ENCODE measurements around the gene SGCA. TPM values are rescaled to one million over a fixed set of nuclear protein-coding genes. Genes with fewer than 3 reads are reported as not detected.

The SGCA gene
- total RNA-seq, 4 donors from 2014 or later, result 72.7 to 145 (median 82.8) TPM

DNA sequence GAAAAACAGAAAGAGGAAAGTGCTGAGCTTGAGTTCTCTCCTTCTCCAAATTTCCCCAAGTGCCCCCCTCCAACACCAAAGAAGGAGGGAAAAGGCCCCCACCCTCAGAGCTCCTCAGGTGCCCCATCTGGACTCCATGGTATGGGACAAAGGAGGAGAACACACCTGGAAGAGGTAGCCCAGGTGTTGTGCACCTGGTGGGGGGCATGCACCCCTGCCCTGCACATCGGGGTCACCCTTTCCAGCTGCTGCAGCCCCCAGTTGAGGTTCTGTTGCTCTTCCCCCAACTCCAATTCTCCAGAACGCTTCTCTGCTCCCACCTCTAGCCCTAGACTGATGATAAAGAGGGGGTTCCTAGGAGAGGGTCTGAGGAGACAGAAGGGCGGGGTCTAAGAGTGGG is 38.6 kb downstream of the SGCA start:
- TF ChIP-seq POLR2A (IDR thresholded peaks at IDR 0.05; ENCODE audit: low read depth), result no peak
- TF ChIP-seq, protein P1, sequence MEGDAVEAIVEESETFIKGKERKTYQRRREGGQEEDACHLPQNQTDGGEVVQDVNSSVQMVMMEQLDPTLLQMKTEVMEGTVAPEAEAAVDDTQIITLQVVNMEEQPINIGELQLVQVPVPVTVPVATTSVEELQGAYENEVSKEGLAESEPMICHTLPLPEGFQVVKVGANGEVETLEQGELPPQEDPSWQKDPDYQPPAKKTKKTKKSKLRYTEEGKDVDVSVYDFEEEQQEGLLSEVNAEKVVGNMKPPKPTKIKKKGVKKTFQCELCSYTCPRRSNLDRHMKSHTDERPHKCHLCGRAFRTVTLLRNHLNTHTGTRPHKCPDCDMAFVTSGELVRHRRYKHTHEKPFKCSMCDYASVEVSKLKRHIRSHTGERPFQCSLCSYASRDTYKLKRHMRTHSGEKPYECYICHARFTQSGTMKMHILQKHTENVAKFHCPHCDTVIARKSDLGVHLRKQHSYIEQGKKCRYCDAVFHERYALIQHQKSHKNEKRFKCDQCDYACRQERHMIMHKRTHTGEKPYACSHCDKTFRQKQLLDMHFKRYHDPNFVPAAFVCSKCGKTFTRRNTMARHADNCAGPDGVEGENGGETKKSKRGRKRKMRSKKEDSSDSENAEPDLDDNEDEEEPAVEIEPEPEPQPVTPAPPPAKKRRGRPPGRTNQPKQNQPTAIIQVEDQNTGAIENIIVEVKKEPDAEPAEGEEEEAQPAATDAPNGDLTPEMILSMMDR (IDR thresholded peaks at IDR 0.05), result no peak
- no peak for TF ChIP-seq EP300 (IDR thresholded peaks at IDR 0.05)
- no peak for TF ChIP-seq POLR2AphosphoS5 (IDR thresholded peaks at IDR 0.05)
- H3K36me3 ChIP-seq, result no peaks in the 10 kb centered on the region
- H3K27me3 ChIP-seq, result peaks cover 0 to 15% (median 3%) of the 10 kb centered on the region in 4 donors
- peak overlapping the region in 3 of 4 donors; percentile 42 to 58 (median 47) for H3K27ac ChIP-seq (replicated peaks in 1 of 4)
- intact Hi-C loops (cut with DNase I), result no loop called here
- H3K9me3 ChIP-seq, result no peaks in the 10 kb centered on the region
- H3K4me3 ChIP-seq, result no peak overlapping the region
- no peak for DNase-seq (ENCODE audit: extremely low spot score)
- H3K4me1 ChIP-seq, result peaks cover 14 to 89% (median 63%) of the 10 kb centered on the region in 4 donors
- WGBS, result 74% methylated on average over 3 of the region's 3 CpGs

DNA sequence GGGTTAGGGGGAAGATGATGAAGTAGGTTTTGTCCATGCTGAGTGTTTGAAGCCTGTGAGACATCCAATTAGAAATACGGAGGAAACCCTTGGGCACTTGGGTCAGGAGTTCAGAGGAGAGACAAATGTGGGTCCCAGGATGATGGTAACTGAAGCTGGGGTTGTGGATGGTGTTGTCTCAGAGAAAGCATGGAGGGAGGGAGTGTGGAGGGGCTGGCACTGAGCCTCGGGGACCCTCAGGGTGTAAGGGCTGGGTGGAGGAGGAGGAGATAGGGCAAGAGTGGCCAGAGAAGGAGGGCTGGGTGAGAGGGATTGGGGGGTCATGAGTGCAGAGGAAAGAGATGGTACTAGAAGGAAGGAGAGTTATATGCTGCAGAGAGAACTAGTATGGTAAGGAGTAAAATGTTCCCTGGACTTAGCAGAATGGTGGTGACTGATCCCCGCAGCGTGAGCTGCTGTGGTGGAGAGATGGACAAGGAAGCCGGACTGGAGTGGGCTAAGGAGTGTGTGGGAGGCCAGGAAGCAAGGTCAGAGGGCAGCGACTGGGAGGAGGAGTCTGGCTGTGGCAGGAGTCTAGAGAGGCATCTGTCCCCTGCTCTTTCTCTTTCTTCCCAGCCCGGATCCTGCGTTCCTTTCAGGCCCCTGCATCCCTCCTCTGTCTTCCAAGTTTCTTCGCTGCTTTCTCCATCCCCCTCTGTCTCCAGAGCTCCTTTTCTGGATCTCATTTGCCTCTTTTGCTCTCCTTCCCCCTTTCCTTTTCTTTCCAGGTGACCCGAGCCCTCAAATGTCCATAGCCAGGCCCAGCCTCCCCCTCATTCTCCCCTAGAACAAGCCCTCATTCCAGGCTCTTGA is 39.5 kb downstream of the SGCA start:
- H3K4me1 ChIP-seq, result peaks cover 16 to 89% (median 63%) of the 10 kb centered on the region in 4 donors
- intact Hi-C loops (cut with DNase I), result no loop called here
- H3K27ac ChIP-seq (replicated peaks in 1 of 4), result peak overlapping the region; percentile 33 to 60 (median 55)
- 59% methylated on average over 10 of the region's 10 CpGs for WGBS
- H3K4me3 ChIP-seq, result no peak overlapping the region
- no peaks in the 10 kb centered on the region for H3K36me3 ChIP-seq
- no peak for DNase-seq (ENCODE audit: extremely low spot score)
- peaks cover 0 to 15% (median 3%) of the 10 kb centered on the region in 4 donors for H3K27me3 ChIP-seq
- TF ChIP-seq POLR2A (IDR thresholded peaks at IDR 0.05; ENCODE audit: low read depth) (no peak), EP300 (IDR thresholded peaks at IDR 0.05) (no peak), POLR2AphosphoS5 (IDR thresholded peaks at IDR 0.05) (no peak)
- TF ChIP-seq, protein P1 (IDR thresholded peaks at IDR 0.05), result no peak
- H3K9me3 ChIP-seq, result no peaks in the 10 kb centered on the region

DNA sequence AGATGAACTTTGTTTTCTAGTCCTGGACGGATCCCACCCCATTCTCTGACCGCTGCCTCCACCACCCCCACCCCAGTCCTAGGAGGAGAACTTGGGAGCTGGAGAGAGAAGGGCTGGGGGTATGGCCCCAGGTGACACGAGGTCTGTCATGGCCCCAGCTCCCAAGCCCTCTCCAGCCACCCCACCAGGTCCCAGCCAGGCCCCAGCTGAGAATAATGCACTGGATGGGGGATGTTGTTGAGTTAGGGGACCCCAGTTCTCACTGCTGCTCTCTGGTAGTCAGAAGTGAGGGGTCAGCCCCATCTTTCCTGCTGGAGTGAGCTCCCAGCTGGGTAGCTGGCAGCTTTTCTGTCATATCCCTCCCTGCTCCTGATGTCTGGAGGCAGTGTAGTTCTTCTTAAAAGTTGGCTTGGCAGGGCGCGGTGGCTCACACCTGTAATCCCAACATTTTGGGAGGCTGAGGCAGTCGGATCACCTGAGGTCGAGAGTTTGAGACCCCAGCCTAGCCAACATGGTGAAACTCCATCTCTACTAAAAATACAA is 40.2 kb downstream of the SGCA start:
- Histone ChIP-seq H3K4me1 (peaks cover 18 to 89% (median 64%) of the 10 kb centered on the region in 4 donors), H3K4me3 (no peak overlapping the region), H3K27me3 (peaks cover 0 to 12% (median 1%) of the 10 kb centered on the region in 4 donors), H3K36me3 (no peaks in the 10 kb centered on the region), H3K27ac (replicated peaks in 1 of 4) (peak overlapping the region; percentile 33 to 60 (median 55)), H3K9me3 (no peaks in the 10 kb centered on the region)
- DNase-seq (ENCODE audit: extremely low spot score), result no peak
- intact Hi-C loops (cut with DNase I), result no loop called here
- TF ChIP-seq EP300 (IDR thresholded peaks at IDR 0.05), result no peak
- TF ChIP-seq, protein P1 (IDR thresholded peaks at IDR 0.05), result no peak
- no peak for TF ChIP-seq POLR2AphosphoS5 (IDR thresholded peaks at IDR 0.05)
- no peak for TF ChIP-seq POLR2A (IDR thresholded peaks at IDR 0.05; ENCODE audit: low read depth)
- 90% methylated on average over 7 of the region's 7 CpGs for WGBS

DNA sequence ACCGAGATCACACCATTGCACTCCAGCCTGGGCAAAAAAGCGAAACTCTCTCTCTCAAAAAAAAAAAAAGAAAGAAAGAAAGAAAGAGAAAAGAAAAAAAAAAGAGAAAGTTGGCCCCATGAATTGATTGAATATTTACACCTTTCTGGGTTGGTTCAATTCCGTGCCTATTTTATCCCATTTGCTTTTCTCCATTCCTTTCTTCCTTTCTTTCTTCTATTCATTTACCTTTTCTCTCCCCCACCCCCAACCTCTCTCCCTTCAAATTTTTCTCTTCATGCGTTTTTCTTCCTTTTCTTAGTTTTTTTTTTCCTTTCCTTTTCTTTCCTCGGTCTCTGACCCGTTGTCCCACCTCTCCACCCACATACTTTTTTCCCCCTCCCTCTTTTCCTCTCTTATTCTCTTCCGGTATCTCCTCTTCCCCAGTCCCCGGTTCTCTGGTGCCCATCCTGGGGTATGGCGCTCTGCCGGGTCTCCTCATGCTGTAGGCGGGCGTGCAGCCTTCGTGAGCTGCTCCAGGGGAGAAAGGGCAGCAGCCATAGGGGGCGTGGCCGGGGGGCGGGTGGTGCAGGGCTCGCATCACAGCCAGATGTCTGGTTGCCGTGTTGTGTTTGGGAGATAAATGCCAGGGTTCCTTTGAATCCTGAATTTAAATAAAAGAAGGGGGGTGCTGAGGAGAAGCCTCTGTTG is 40.9 kb downstream of the SGCA start:
- intact Hi-C loops (cut with DNase I), result no loop called here
- H3K27ac ChIP-seq (replicated peaks in 1 of 4), result peak overlapping the region; percentile 29 to 53 (median 38)
- WGBS, result 28% methylated on average over 15 of the region's 18 CpGs
- H3K36me3 ChIP-seq, result no peaks in the 10 kb centered on the region
- TF ChIP-seq EP300 (IDR thresholded peaks at IDR 0.05) (no peak), POLR2AphosphoS5 (IDR thresholded peaks at IDR 0.05) (no peak), POLR2A (IDR thresholded peaks at IDR 0.05; ENCODE audit: low read depth) (no peak)
- TF ChIP-seq, protein P1 (IDR thresholded peaks at IDR 0.05), result no peak
- no peak for DNase-seq (ENCODE audit: extremely low spot score)
- H3K9me3 ChIP-seq, result no peaks in the 10 kb centered on the region
- H3K27me3 ChIP-seq, result peaks cover 0 to 4% (median 0%) of the 10 kb centered on the region in 4 donors
- H3K4me3 ChIP-seq, result peak overlapping the region in 2 of 4 donors; percentile 13 to 22
- H3K4me1 ChIP-seq, result peaks cover 23 to 89% (median 64%) of the 10 kb centered on the region in 4 donors

All from esophagus muscularis mucosa (tissue), 4 donors.